ENCODE measurements around the gene INPP5B.

The INPP5B gene

GRCh38 chr1:37954316-37954971 lies 7.6 kb upstream of the INPP5B start:
- DNase-seq: peak in 1 of 2 experiments; percentile 11
- TF ChIP-seq GATA1 (IDR thresholded peaks at IDR 0.05; ENCODE audit: low read depth, low read length) (no peak), POLR2A (IDR thresholded peaks at IDR 0.05; ENCODE audit: low read length) (no peak)

DNA sequence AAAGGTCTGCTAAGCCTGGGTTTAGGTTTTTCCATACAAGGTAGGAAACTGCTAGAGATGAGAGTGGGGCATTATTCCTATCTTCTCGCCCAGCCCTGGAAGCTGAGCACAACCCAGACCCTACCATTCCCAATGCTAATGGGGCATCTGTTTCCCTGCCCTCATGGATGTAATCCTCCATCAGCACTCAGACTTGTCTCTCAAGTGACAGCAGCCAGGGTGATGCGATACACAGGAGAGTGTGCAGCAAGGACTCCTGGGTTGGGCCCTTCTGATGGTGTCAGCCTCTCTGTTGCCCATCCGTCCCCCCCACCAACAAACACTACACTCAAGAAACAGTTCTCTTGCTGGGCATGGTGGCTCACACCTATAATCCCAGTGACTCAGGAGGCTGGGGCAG lies 5.9 kb upstream of the INPP5B start:
- TF ChIP-seq GATA1 (IDR thresholded peaks at IDR 0.05; ENCODE audit: low read depth, low read length) (no peak), POLR2A (IDR thresholded peaks at IDR 0.05; ENCODE audit: low read length) (no peak)
- no peak for DNase-seq

DNA sequence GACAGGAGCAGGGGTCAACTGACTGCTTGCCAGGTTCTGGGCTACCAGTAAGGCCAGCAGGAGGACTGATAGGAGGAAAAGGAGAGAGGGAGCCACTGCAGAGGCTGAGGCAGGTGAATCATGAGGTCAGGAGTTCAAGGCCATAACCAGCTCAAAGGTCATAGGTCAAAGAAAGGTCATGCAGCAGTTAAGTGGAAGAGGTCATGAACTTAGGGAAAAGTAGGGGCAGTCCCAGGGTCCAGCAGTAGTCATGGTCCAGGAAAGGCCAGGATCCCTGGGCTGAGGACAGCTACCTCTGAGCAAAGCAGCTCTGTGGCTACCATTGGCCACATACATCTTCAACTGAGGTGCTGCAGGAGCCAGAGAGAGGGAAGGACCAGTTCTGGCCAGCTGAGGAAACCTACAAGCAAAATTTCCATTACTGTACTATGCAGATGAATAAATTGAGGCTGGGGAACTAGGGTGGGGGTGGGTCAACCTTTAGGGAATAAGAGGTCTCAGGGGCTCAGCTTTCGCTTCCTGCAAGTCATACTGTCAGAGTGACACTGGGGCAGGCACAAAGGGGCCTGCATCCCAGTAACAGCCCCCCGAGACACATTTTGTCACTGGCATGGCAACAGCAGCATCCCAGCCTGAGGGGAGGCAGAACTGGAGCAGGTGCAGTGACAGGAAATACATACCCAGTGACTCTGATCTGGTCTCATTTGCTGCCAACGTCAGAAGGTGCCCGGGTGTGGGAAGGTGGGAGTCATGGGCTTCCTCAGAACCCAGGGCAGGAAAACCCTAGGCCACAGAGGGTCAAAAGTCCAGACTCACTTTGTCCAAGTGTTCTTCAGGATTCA lies 5.2 kb upstream of the INPP5B start:
- TF ChIP-seq POLR2A (IDR thresholded peaks at IDR 0.05; ENCODE audit: low read length) (no peak), GATA1 (IDR thresholded peaks at IDR 0.05; ENCODE audit: low read depth, low read length) (no peak)
- DNase-seq: no peak

DNA sequence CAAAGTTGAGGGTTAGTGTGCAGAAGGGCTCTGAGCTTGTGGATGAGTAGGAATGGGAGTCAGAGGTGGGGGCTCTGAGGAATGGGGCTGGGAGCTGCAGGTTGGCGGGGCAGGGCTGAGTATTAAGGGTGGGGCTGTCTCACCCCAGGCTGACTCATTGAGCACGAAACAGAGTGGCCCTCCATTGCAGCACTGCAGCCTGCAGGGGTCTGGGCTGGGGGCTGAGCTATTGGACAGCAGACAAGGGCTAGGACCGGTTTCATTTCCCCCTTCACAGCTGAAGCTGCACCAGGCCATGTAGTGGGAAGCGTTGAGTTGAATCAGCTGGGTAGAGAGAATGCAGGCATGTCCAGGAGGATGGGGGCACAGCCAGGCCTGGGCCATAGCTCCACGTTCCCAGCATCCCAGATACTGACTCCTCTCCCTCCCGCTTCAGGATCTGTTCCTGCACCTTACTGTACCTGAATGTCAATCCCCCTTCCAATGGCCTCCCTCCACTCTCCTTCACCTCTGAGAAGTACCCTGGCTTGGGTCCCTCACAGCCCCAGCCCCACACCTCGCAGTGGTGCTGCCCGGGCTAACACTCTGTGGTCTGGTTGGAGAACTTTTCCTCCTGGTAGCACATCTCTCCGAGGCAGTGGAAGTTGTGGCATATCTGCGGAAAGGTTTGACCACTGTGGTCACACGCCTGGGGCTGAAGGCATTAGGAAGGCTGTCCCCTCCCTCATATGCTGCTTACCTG lies 4.4 kb upstream of the INPP5B start:
- DNase-seq: no peak
- no peak for TF ChIP-seq GATA1 (IDR thresholded peaks at IDR 0.05; ENCODE audit: low read depth, low read length)

DNA sequence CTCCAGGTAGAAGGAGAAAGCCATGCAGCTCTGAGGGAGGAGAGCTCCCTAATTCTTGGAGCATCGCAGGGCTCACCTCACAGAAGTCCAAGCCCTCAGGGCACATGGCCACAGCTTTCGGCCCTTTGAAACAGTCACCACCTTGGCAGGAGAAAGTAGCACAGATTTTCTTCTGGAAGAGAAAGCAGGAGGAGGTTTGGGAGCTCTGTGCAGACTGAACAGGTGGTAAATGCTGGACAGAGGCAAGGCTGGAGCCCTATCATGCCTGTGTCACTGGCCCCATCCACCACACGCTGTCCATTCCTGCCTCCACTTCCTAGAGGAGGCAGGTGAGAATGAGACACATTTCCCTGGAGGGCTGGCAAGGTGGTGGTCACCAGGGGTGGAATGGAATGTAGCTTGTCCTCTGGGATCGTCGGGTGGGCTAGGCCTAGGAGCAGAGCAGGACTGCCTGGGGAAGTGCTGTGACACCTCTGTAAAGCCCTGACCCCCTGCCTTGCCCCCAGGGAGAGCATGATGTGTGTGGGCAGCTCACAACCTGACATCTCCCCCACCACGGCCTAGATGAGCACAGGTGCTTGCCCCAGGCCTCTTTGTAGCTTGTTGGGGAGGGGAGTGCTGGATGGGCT lies 2.8 kb upstream of the INPP5B start:
- no peak for DNase-seq
- TF ChIP-seq POLR2A (IDR thresholded peaks at IDR 0.05; ENCODE audit: low read length) (no peak), GATA1 (IDR thresholded peaks at IDR 0.05; ENCODE audit: low read depth, low read length) (no peak)

DNA sequence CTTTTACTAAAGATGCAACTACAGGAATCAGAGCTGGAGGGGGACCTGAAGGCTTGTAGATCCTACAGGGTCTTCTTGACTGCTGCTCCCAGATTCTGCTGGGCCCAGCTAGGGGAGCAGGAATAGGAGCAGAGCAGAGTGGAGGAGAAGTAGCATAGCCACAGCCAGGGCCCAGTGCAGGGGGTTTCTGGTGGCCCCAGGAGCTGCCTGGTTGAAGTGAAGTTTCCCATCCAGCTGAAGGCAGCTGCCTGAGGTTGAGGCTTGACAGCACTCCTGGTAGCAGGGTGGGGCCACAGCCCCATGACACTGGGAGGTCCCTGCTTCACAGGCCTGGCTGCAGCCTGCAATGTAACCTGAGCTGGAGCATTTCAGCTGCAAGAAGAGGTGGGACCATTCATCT lies 2.0 kb upstream of the INPP5B start:
- no peak for TF ChIP-seq GATA1 (IDR thresholded peaks at IDR 0.05; ENCODE audit: low read depth, low read length)
- TF ChIP-seq POLR2A (IDR thresholded peaks at IDR 0.05; ENCODE audit: low read length): no peak
- DNase-seq: no peak

DNA sequence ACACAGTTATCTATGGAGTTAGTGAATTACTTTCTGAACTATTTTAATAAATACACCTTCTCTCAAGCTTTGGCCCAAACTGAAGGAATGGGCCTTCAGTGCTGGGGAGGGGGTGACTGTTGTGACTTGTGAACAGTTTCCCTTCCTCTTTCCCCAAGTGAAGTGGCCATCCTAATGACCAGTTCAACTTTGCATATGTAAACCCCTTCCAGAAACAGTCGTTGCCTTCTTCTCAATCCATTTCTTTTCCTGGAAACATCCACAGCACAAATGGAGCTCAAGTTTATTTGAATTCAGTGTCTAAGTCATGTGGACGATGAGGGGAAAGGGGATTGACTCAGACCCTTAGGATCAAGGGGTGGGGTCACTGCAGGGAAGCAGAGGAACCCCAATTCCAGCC lies 1.3 kb upstream of the INPP5B start:
- TF ChIP-seq POLR2A (IDR thresholded peaks at IDR 0.05; ENCODE audit: low read length) (no peak), GATA1 (IDR thresholded peaks at IDR 0.05; ENCODE audit: low read depth, low read length) (no peak)
- DNase-seq: no peak

- no peak for TF ChIP-seq POLR2A (IDR thresholded peaks at IDR 0.05; ENCODE audit: low read length)
- TF ChIP-seq GATA1 (IDR thresholded peaks at IDR 0.05; ENCODE audit: low read depth, low read length): no peak
- DNase-seq: peak; percentile 10 to 30
Measured at GRCh38 chr1:37947364-37947763, 511 bp upstream of the INPP5B start.

- DNase-seq: peak; percentile 79 to 86
- TF ChIP-seq GATA1 (IDR thresholded peaks at IDR 0.05; ENCODE audit: low read depth, low read length) (no peak), POLR2A (IDR thresholded peaks at IDR 0.05; ENCODE audit: low read length) (no peak)
Measured at GRCh38 chr1:37945743-37946702, 830 bp downstream of the INPP5B start.

- DNase-seq: no peak
- TF ChIP-seq POLR2A (IDR thresholded peaks at IDR 0.05; ENCODE audit: low read length): no peak
Measured at GRCh38 chr1:37945251-37945650, 1.6 kb downstream of the INPP5B start.

DNA sequence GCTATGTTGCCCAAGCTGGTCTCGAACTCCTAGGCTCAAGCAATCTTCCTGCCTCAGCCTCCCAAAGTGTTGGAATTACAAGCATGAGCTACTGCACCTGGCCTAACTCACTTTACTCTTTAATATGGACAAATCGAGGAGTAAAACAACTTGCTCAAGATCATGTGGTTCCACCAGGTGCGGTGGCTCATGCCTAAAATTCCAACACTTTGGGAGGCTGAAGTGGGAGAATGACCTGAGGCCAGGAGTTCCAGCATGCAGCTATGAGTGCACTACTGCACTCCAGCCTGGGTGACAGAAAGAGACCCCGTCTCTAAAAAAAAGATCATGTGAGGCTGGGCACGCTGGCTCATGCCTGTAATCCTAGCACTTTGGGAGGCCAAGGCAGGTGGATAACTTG lies 2.0 kb downstream of the INPP5B start:
- DNase-seq: no peak
- no peak for TF ChIP-seq POLR2A (IDR thresholded peaks at IDR 0.05; ENCODE audit: low read length)
- TF ChIP-seq GATA1 (IDR thresholded peaks at IDR 0.05; ENCODE audit: low read depth, low read length): no peak

- TF ChIP-seq POLR2A (IDR thresholded peaks at IDR 0.05; ENCODE audit: low read length) (no peak), GATA1 (IDR thresholded peaks at IDR 0.05; ENCODE audit: low read depth, low read length) (no peak)
- no peak for DNase-seq
Measured at GRCh38 chr1:37944086-37944763, 2.6 kb downstream of the INPP5B start.

Data from erythroblast (primary cell).